Measurements from ENCODE around the gene DCDC1.

The DCDC1 gene

GRCh38 chr11:30855383-30856006 lies 514.0 kb downstream of the DCDC1 start:
- no peak overlapping the region for H3K4me3 Mint-ChIP-seq
- H3K4me1 Mint-ChIP-seq = no peaks in the 10 kb centered on the region
- CTCF ChIA-PET = no interaction called here
- no peaks in the 10 kb centered on the region for H3K9me3 Mint-ChIP-seq
- DNase-seq = no peak
- no peak overlapping the region for H3K27ac Mint-ChIP-seq
- no peaks in the 10 kb centered on the region for H3K27me3 Mint-ChIP-seq
- H3K36me3 Mint-ChIP-seq = no peaks in the 10 kb centered on the region

GRCh38 chr11:30853439-30853838 lies 516.1 kb downstream of the DCDC1 start:
- CTCF ChIA-PET = no interaction called here
- no peak for DNase-seq
- H3K4me1 Mint-ChIP-seq = no peaks in the 10 kb centered on the region
- no peak overlapping the region for H3K27ac Mint-ChIP-seq
- peaks cover 3% of the 10 kb centered on the region for H3K9me3 Mint-ChIP-seq
- H3K36me3 Mint-ChIP-seq = no peaks in the 10 kb centered on the region
- H3K27me3 Mint-ChIP-seq = no peaks in the 10 kb centered on the region
- no peak overlapping the region for H3K4me3 Mint-ChIP-seq

DNA sequence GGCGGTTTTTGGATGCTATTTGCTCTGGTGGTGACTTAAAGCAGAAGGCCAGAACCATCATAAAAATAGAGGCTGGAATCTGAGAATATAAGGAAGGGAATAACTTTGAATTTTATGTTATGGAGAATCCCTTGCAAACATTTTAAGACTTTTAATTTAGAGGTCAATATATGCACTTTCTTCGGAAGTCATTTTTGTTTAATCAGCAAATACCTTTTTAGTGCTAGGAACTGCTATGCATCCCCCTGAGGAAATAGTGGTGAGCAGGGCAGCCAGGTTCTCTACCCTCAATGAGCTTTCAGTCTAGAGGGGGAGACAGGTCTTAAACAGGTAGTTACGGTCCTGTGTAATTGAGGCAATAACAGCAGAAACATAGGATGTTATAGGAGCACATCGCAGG lies 516.9 kb downstream of the DCDC1 start:
- peaks cover 4% of the 10 kb centered on the region for H3K9me3 Mint-ChIP-seq
- no peak overlapping the region for H3K27ac Mint-ChIP-seq
- H3K27me3 Mint-ChIP-seq = no peaks in the 10 kb centered on the region
- no peaks in the 10 kb centered on the region for H3K36me3 Mint-ChIP-seq
- no peak for DNase-seq
- no peaks in the 10 kb centered on the region for H3K4me1 Mint-ChIP-seq
- H3K4me3 Mint-ChIP-seq = no peak overlapping the region
- CTCF ChIA-PET = no interaction called here

DNA sequence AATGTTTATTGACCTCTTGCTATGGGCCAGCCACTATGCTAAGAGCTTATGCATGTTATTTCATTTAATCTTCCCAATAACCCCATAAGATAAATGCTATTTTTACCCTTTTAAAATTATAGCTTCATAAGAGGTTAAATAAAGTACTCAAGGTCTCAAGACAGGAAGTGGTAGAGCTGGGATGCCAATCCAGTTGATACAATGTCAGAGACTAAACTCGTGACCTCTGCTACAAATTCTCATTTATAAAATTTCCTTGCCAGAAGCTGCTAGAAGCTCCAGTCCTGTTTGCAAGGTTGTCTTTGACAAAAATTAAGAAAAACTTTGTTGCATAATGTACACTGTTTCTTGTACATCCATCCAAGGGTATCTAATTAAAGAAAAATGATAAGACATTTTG lies 517.4 kb downstream of the DCDC1 start:
- Mint-ChIP-seq H3K27me3 (no peaks in the 10 kb centered on the region), H3K4me1 (no peaks in the 10 kb centered on the region), H3K4me3 (no peak overlapping the region), H3K27ac (no peak overlapping the region), H3K36me3 (no peaks in the 10 kb centered on the region), H3K9me3 (peaks cover 7% of the 10 kb centered on the region)
- CTCF ChIA-PET = no interaction called here
- no peak for DNase-seq

- CTCF ChIA-PET = no interaction called here
- Mint-ChIP-seq H3K9me3 (peaks cover 4% of the 10 kb centered on the region), H3K27ac (no peak overlapping the region), H3K27me3 (no peaks in the 10 kb centered on the region), H3K4me3 (no peak overlapping the region), H3K4me1 (no peaks in the 10 kb centered on the region), H3K36me3 (no peaks in the 10 kb centered on the region)
- DNase-seq = no peak
These were observed 532.3 kb downstream of the DCDC1 start for GRCh38 chr11:30837252-30837651.

GRCh38 chr11:30832831-30833230 lies 536.7 kb downstream of the DCDC1 start:
- DNase-seq = no peak
- Mint-ChIP-seq H3K27ac (no peak overlapping the region), H3K4me1 (no peaks in the 10 kb centered on the region), H3K36me3 (no peaks in the 10 kb centered on the region), H3K27me3 (no peaks in the 10 kb centered on the region), H3K9me3 (peaks cover 7% of the 10 kb centered on the region), H3K4me3 (no peak overlapping the region)
- CTCF ChIA-PET = interaction anchor here (0.8 kb wide), 1 partner anchor 12 kb away, joined by 3 read pairs; no protein-coding TSS in a partner anchor

DNA sequence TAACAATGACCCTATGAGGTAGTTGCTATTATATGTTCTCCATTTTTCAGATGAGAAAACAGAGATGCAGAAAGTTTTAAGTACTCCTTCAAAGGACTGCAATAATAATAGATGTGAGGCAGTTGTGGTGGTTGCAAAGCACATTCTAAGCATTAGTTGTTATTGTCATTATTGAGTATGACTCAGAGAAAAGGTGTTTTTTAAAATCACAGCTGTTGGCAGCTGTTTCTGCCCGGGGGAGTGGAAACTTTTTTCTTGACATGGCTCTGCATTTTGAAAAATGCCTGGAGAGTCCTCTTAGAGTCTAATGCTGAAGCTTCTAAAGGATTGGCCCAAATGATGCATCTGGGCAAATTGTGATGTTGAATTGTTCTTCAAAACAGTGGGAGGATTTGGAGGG lies 538.9 kb downstream of the DCDC1 start:
- no peaks in the 10 kb centered on the region for H3K36me3 Mint-ChIP-seq
- H3K27me3 Mint-ChIP-seq = no peaks in the 10 kb centered on the region
- CTCF ChIA-PET = no interaction called here
- no peak overlapping the region for H3K4me3 Mint-ChIP-seq
- H3K9me3 Mint-ChIP-seq = peaks cover 7% of the 10 kb centered on the region
- no peaks in the 10 kb centered on the region for H3K4me1 Mint-ChIP-seq
- no peak overlapping the region for H3K27ac Mint-ChIP-seq
- DNase-seq = no peak

- CTCF ChIA-PET = no interaction called here
- Mint-ChIP-seq H3K27me3 (no peaks in the 10 kb centered on the region), H3K4me3 (no peak overlapping the region), H3K4me1 (no peaks in the 10 kb centered on the region), H3K27ac (no peak overlapping the region), H3K36me3 (no peaks in the 10 kb centered on the region), H3K9me3 (peaks cover 3% of the 10 kb centered on the region)
- DNase-seq = no peak
These were observed 542.6 kb downstream of the DCDC1 start for GRCh38 chr11:30826911-30827310.

- H3K4me3 Mint-ChIP-seq = no peak overlapping the region
- H3K9me3 Mint-ChIP-seq = peaks cover 3% of the 10 kb centered on the region
- DNase-seq = no peak
- no peaks in the 10 kb centered on the region for H3K27me3 Mint-ChIP-seq
- H3K27ac Mint-ChIP-seq = no peak overlapping the region
- no peaks in the 10 kb centered on the region for H3K36me3 Mint-ChIP-seq
- no peaks in the 10 kb centered on the region for H3K4me1 Mint-ChIP-seq
- CTCF ChIA-PET = no interaction called here
These were observed 543.8 kb downstream of the DCDC1 start for GRCh38 chr11:30825723-30826122.

DNA sequence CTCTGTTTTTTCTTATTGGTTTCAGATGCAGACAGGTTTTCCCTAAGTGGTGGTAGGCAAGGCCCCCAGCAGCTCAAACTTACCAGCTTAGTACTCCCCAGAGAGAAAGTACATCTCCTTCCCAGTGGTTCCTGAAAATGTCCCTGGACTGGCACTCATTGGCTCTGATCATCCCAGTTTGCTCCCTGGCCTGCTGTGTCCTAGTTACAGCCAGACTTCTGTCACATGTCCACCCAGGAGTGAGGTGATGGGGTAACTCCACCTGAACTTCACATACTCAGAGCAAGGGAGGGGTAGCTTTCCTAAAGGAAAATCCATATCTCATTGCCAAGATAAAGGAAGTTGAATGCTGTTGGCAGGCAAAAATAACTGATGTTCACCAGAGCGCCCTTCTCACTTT lies 546.4 kb downstream of the DCDC1 start:
- Mint-ChIP-seq H3K4me3 (no peak overlapping the region), H3K4me1 (no peaks in the 10 kb centered on the region), H3K36me3 (no peaks in the 10 kb centered on the region), H3K27ac (no peak overlapping the region), H3K27me3 (no peaks in the 10 kb centered on the region), H3K9me3 (peaks cover 2% of the 10 kb centered on the region)
- CTCF ChIA-PET = no interaction called here
- DNase-seq = no peak

- Mint-ChIP-seq H3K4me3 (no peak overlapping the region), H3K36me3 (no peaks in the 10 kb centered on the region), H3K9me3 (no peaks in the 10 kb centered on the region), H3K27ac (no peak overlapping the region), H3K27me3 (no peaks in the 10 kb centered on the region), H3K4me1 (no peaks in the 10 kb centered on the region)
- no peak for DNase-seq
- CTCF ChIA-PET = no interaction called here
These were observed 548.0 kb downstream of the DCDC1 start for GRCh38 chr11:30821438-30821965.

- no peak overlapping the region for H3K27ac Mint-ChIP-seq
- H3K4me3 Mint-ChIP-seq = no peak overlapping the region
- DNase-seq = no peak
- H3K27me3 Mint-ChIP-seq = no peaks in the 10 kb centered on the region
- CTCF ChIA-PET = no interaction called here
- no peaks in the 10 kb centered on the region for H3K9me3 Mint-ChIP-seq
- no peaks in the 10 kb centered on the region for H3K36me3 Mint-ChIP-seq
- H3K4me1 Mint-ChIP-seq = no peaks in the 10 kb centered on the region
These were observed 550.8 kb downstream of the DCDC1 start for GRCh38 chr11:30818721-30819120.

GRCh38 chr11:30816959-30817880 lies 552.3 kb downstream of the DCDC1 start:
- Mint-ChIP-seq H3K4me3 (no peak overlapping the region), H3K9me3 (no peaks in the 10 kb centered on the region), H3K27me3 (no peaks in the 10 kb centered on the region), H3K4me1 (no peaks in the 10 kb centered on the region), H3K36me3 (no peaks in the 10 kb centered on the region), H3K27ac (no peak overlapping the region)
- no peak for DNase-seq
- CTCF ChIA-PET = no interaction called here

DNA sequence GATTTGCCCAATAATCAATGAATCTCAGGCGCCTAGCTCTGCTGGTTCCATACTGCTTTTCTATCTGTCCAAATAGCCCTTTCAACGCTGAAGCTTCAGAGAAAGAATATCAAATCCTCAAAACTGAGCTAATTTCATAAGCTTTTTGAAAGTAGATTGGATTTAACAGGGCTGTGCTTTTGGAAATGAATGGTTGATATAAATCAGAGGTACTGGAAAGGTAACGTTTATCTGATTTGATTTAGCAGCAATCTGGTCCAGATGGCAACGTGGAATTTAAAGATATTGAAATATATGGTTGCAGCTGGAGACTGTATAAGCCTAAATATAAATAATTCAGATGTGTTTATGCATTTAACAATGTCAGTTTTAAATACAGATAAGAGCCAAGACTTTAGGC lies 553.9 kb downstream of the DCDC1 start:
- no peak overlapping the region for H3K4me3 Mint-ChIP-seq
- H3K9me3 Mint-ChIP-seq = no peaks in the 10 kb centered on the region
- no peaks in the 10 kb centered on the region for H3K36me3 Mint-ChIP-seq
- no peaks in the 10 kb centered on the region for H3K27me3 Mint-ChIP-seq
- DNase-seq = no peak
- no peaks in the 10 kb centered on the region for H3K4me1 Mint-ChIP-seq
- CTCF ChIA-PET = no interaction called here
- H3K27ac Mint-ChIP-seq = no peak overlapping the region

DNA sequence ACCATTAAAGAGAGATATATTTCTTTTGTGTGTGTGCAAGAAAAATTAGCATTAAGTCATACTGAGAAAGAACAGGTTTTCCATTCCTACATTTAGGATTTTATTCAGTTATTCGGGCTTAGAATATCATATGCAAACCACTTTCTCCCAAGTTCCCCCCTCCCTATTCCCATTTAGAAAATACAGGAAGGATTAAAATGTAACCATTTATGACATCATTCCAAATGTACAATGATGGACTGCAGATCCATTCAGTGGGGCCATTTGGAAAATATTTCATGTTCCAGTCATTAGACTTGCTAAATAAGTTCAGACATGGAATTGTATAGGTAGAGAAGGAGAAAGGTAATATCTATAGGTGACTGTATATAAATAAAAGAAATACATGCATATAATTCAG lies 554.8 kb downstream of the DCDC1 start:
- Mint-ChIP-seq H3K9me3 (no peaks in the 10 kb centered on the region), H3K27me3 (no peaks in the 10 kb centered on the region)
- CTCF ChIA-PET = no interaction called here

More for the DNA sequence above, 554.8 kb downstream of the DCDC1 start:
- no peaks in the 10 kb centered on the region for H3K4me1 Mint-ChIP-seq
- no peak overlapping the region for H3K27ac Mint-ChIP-seq
- no peaks in the 10 kb centered on the region for H3K36me3 Mint-ChIP-seq
- H3K4me3 Mint-ChIP-seq = no peak overlapping the region
- no peak for DNase-seq
